GM12878 (cell line): Measurements from ENCODE around the gene LRRC70. TPM values are rescaled to one million over a fixed set of nuclear protein-coding genes. Genes with fewer than 3 reads are reported as not detected.

ENCODE experiments used
- ATAC-seq: fragments of 200-7000 bp; cut with Tn5 transposase; 3 replicates; pipeline ENCODE4 v1.9.1; 2020; ENCODE audit warnings: mild to moderate bottlenecking, moderate library complexity
- BruUV-seq: library from RNA; stranded (reverse); fragments of 400-500 nt; replicated peaks from 2 replicates; lab custom pipeline; 2021; lab: Mats Ljungman, UMichigan
- CTCF ChIA-PET: fragments of 300-600 bp; sonication (Branson Sonifier 250); formaldehyde crosslinking; extraction: SDS; loops from one replicate; lab custom pipeline; 2021; ENCODE audit warnings: inconsistent platforms; lab: Yijun Ruan, JAX
- POLR2A ChIA-PET: fragments of 350-600 bp; formaldehyde crosslinking; extraction: SDS; loops from one replicate; lab custom pipeline; 2021; ENCODE audit warnings: inconsistent platforms; lab: Charles Lee
- RAD21 ChIA-PET: fragments of 300-600 bp; sonication (Branson Sonifier 250); formaldehyde crosslinking; loops from one replicate; lab custom pipeline; 2023; ENCODE audit warnings: antibody characterized with exemption; ENCODE audit not compliant: unreplicated experiment; lab: Charles Lee
- SMC1A ChIA-PET: fragments of 300-600 bp; sonication (Branson Sonifier 250); formaldehyde crosslinking; loops from one replicate; lab custom pipeline; 2023; ENCODE audit not compliant: unreplicated experiment, uncharacterized antibody; lab: Charles Lee
- DNase-seq: peaks from one replicate; pipeline ENCODE4 v3.0.0-alpha.2; 2011; ENCODE audit warnings: low read depth, low spot score
- FAIRE-seq: peaks from 3 replicates; lab custom pipeline; 2011; peaks lifted over from hg19 to GRCh38; lab: Jason Lieb, UNC
- H2AFZ ChIP-seq: 2 replicates; pipeline ENCODE4 v1.6.0; 2011; ENCODE audit warnings: low read depth, low read length, control low read depth; ENCODE audit not compliant: control insufficient read depth
- H3K27ac ChIP-seq: 2 replicates; pipeline ENCODE4 v1.5.1; 2011; ENCODE audit warnings: control low read depth; ENCODE audit not compliant: control insufficient read depth, insufficient read depth
- H3K27me3 ChIP-seq, 2 experiments: replicated peaks in 1 of 2; 2 replicates each; pipeline versions ENCODE4 v1.6.0 to v1.6.1; 2011; ENCODE audit warnings: low read length in 1 of 2; ENCODE audit not compliant: control insufficient read depth in 2 of 2, insufficient read depth in 2 of 2
- H3K36me3 ChIP-seq, 2 experiments: 2 replicates each; pipeline ENCODE4 v1.5.1; 2011; ENCODE audit warnings: low read length in 1 of 2; ENCODE audit not compliant: control insufficient read depth in 2 of 2, insufficient read depth in 2 of 2
- H3K4me1 ChIP-seq: 2 replicates; pipeline ENCODE4 v1.6.1; 2011; ENCODE audit warnings: mild to moderate bottlenecking, low read length, moderate library complexity, mixed read lengths; ENCODE audit not compliant: control insufficient read depth, insufficient read depth
- H3K4me2 ChIP-seq: 2 replicates; pipeline ENCODE4 v1.6.0; 2011; ENCODE audit warnings: control low read depth; ENCODE audit not compliant: control insufficient read depth, insufficient read depth
- H3K4me3 ChIP-seq: fragments of 200-600 bp; sonication (generic); 2 replicates; pipeline ENCODE4 v1.5.1; 2016
- H3K79me2 ChIP-seq: 2 replicates; pipeline ENCODE4 v1.6.0; 2011; ENCODE audit warnings: low read length; ENCODE audit not compliant: control insufficient read depth, insufficient read depth
- H3K9ac ChIP-seq: 2 replicates; pipeline ENCODE4 v1.8.0; 2011; ENCODE audit warnings: low read length, control low read depth, mixed read lengths; ENCODE audit not compliant: control insufficient read depth, insufficient read depth
- H3K9me3 ChIP-seq: replicated peaks from 3 replicates; pipeline ENCODE4 v1.5.1; 2011; ENCODE audit warnings: mild to moderate bottlenecking, low read length; ENCODE audit not compliant: control insufficient read depth, insufficient read depth
- H4K20me1 ChIP-seq: 2 replicates; pipeline ENCODE4 v1.6.0; 2011; ENCODE audit not compliant: control insufficient read depth, insufficient read depth
- ASH2L ChIP-seq: fragments of 300-600, 200-600 bp; sonication (generic); IDR thresholded peaks from 2 replicates; pipeline ENCODE4 v1.6.1; 2017; ENCODE audit warnings: low read depth, mild to moderate bottlenecking, borderline replicate concordance
- DPF2 ChIP-seq: fragments of 450-650 bp; IDR thresholded peaks from 2 replicates; pipeline ENCODE4 v1.6.1; 2017; ENCODE audit warnings: mild to moderate bottlenecking
- HDAC2 ChIP-seq: fragments of 200-600 bp; sonication (generic); IDR thresholded peaks from 2 replicates; pipeline ENCODE4 v1.6.1; 2017
- JUNB ChIP-seq: IDR thresholded peaks from 2 replicates; pipeline ENCODE4 v1.6.1; 2016; ENCODE audit warnings: antibody characterized with exemption, mild to moderate bottlenecking
- KAT2A ChIP-seq: conservative IDR thresholded peaks from 2 replicates; pipeline ENCODE4 v1.6.1; 2011; ENCODE audit warnings: low read depth, low read length; ENCODE audit not compliant: control insufficient read depth
- MTA3 ChIP-seq: IDR thresholded peaks from 2 replicates; pipeline ENCODE4 v1.6.1; 2012; ENCODE audit warnings: low read length, inconsistent platforms, borderline replicate concordance
- POLR2AphosphoS5 ChIP-seq: IDR thresholded peaks from 2 replicates; pipeline ENCODE4 v1.6.1; 2011; ENCODE audit warnings: mild to moderate bottlenecking, low read length, inconsistent platforms
- STAT1 ChIP-seq: fragments of 450-650 bp; conservative IDR thresholded peaks from 2 replicates; pipeline ENCODE4 v1.6.1; 2014; ENCODE audit warnings: antibody characterized with exemption, mild to moderate bottlenecking
- SUPT20H ChIP-seq: IDR thresholded peaks from 2 replicates; pipeline ENCODE4 v1.6.1; 2011; ENCODE audit warnings: low read depth, mild to moderate bottlenecking, low read length, moderate library complexity, borderline replicate concordance; ENCODE audit not compliant: control insufficient read depth
- TBL1XR1 ChIP-seq: IDR thresholded peaks from 2 replicates; pipeline ENCODE4 v1.6.1; 2012; ENCODE audit warnings: low read depth, low read length, improper control_type of control experiment
- YY1 ChIP-seq: IDR thresholded peaks from 2 replicates; pipeline ENCODE4 v1.6.1; 2011; ENCODE audit warnings: low read depth, mild to moderate bottlenecking, low read length
- ZNF24 ChIP-seq: fragments of 450-650 bp; IDR thresholded peaks from 2 replicates; pipeline ENCODE4 v1.6.1; 2017; ENCODE audit warnings: antibody characterized with exemption, mild to moderate bottlenecking
- WGBS: methylation state at CpG from one replicate; pipeline ENCODE4 v1.1.6; 2016; ENCODE audit warnings: low lambda C conversion rate; ENCODE audit not compliant: insufficient replicate concordance, insufficient coverage; ENCODE audit errors: missing lambda C conversion rate; 5-methylcytosine and 5-hydroxymethylcytosine counted together
- in situ Hi-C: fragments of 300-500 bp; cut with MboI; formaldehyde crosslinking; loops from 9 replicates; pipeline ENCODE4 v1.14.3; 2018; ENCODE audit warnings: mixed read lengths
- intact Hi-C: fragments of 100-400 bp; cut with micrococcal nuclease; formaldehyde crosslinking; loops from one replicate; pipeline ENCODE4 v1.14.2; 2022; ENCODE audit not compliant: unreplicated experiment
- polyA plus RNA-seq, 11 experiments: library from polyadenylated mRNA; depleted of rRNA in 4 of 11; unstranded in 6 of 11; stranded (reverse) in 5 of 11; fragments of >200 nt; fragmentation: Nextera tagmentation in 4 of 11; fragmentation: Illumina TruSeq in 1 of 11; extraction: Ambion mirVana in 4 of 11; extraction: Trizol in 1 of 11; gene quantifications; 1 replicate in 1 of 11; 2 replicates in 10 of 11; pipeline versions ENCODE4 v1.2.1 to v1.2.3, GENCODE V29; 2011 to 2016; ENCODE audit warnings: inconsistent platforms in 2 of 11, missing spikeins in 2 of 11, low read depth in 1 of 11
- total RNA-seq, 4 experiments: library from RNA; depleted of rRNA in 3 of 4; stranded (reverse); fragments of >200 nt in 3 of 4; fragmentation: Illumina TruSeq in 1 of 4; extraction: Trizol in 1 of 4; gene quantifications; 2 replicates each; pipeline versions ENCODE4 v1.2.1 to v1.2.3, GENCODE V29; 2013 to 2021
- TF ChIP-seq, protein P1 (sequence below), 3 experiments: IDR thresholded peaks in 2 of 3; conservative IDR thresholded peaks in 1 of 3; 2 replicates each; pipeline ENCODE4 v1.5.1; 2011; ENCODE audit warnings: low read depth in 3 of 3, low read length in 3 of 3, mild to moderate bottlenecking in 3 of 3, control low read depth in 2 of 3, moderate library complexity in 2 of 3, inconsistent platforms in 1 of 3, mixed read lengths in 1 of 3; ENCODE audit not compliant: control insufficient read depth in 2 of 3, insufficient read depth in 1 of 3; ENCODE audit errors: extremely low read depth in 1 of 3

The LRRC70 gene
- total and polyA plus RNA-seq, 10 of the 15 experiments (the other 5 are each of a cell fraction or from before 2014, with no cell fraction given), result 0.35 to 1.5 (median 0.84) TPM

DNA sequence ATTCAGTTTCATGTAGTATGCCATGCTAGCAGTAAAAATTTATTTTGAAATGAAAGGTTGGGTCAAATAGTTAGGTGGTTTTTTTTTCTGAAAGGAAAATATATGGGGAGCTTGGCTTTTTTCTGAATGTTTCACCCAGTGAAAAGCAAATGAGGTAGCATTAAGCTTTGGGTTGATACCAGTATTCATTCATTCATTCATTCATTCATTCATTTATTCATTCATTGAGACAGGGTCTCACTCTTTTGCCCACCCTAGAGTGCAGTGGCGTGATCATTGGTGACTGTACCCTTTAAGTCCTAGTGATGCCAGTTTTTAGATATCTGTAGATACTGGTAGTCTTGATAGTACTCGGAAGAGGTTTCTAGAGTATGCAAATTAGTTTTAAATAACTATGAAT lies 42.4 kb upstream of the LRRC70 start:
- FAIRE-seq (no peak), DNase-seq (no peak)
- Histone ChIP-seq H3K79me2 (no peaks in the 10 kb centered on the region), H3K9me3 (no peaks in the 10 kb centered on the region), H3K4me2 (no peak overlapping the region), H3K36me3 (peaks cover 0 to 8% of the 10 kb centered on the region in 2 experiments; a peak in 3 of 4 replicates), H3K4me1 (no peaks in the 10 kb centered on the region), H2AFZ (no peak overlapping the region), H4K20me1 (no peaks in the 10 kb centered on the region), H3K9ac (no peak overlapping the region), H3K4me3 (no peak overlapping the region), H3K27me3 (no peaks in the 10 kb centered on the region), H3K27ac (no peak overlapping the region)
- RAD21 ChIA-PET, result no interaction called here
- BruUV-seq, result no TSS peak
- SMC1A ChIA-PET, result no interaction called here
- CTCF ChIA-PET, result no interaction called here
- 100% methylated on average over 2 of the region's 2 CpGs for WGBS
- in situ Hi-C loops, result no loop called here
- intact Hi-C loops, result no loop called here
- peak; percentile 78; the same call in 1 of the 2 replicates for TF ChIP-seq ZNF24
- TF ChIP-seq KAT2A, result no peak
- TF ChIP-seq, all 136 proteins: peak for 1
- ATAC-seq, result no peak
- POLR2A ChIA-PET, result interaction anchor here (0.6 kb wide), 1 partner anchor 1209 kb away, joined by 5 read pairs; no protein-coding TSS in a partner anchor

DNA sequence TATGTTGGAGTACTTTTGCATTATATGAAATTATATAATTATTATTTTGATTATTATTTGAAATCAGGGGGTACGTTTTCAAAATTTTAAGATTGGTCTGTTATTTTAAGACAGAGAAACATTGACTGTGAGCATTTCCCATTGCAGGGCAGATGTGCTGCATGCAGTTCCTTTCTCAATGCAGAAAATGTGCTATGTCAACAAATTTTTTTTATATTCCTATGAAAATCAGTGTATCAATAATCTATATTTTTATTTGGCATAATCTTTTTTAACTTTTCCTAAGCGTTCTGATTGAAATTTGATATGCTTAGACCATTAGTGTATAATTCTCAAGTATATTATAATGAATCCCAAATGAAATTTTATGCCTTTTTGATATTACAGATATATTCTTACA lies 41.8 kb upstream of the LRRC70 start:
- WGBS, result 96% methylated on average over 2 of the region's 2 CpGs
- Histone ChIP-seq H4K20me1 (no peaks in the 10 kb centered on the region), H3K9me3 (no peaks in the 10 kb centered on the region), H3K79me2 (no peaks in the 10 kb centered on the region), H3K4me1 (no peaks in the 10 kb centered on the region), H3K9ac (no peak overlapping the region), H2AFZ (no peak overlapping the region), H3K4me2 (no peak overlapping the region)
- CTCF ChIA-PET, result no interaction called here
- BruUV-seq, result no TSS peak
- FAIRE-seq (no peak), ATAC-seq (no peak)
- SMC1A ChIA-PET, result no interaction called here
- POLR2A ChIA-PET, result no interaction called here
- RAD21 ChIA-PET, result no interaction called here
- no peak for TF ChIP-seq ASH2L
- no peak for TF ChIP-seq STAT1
- TF ChIP-seq YY1, result no peak
- TF ChIP-seq HDAC2, result no peak
- TF ChIP-seq SUPT20H, result no peak
- TF ChIP-seq, protein P1, sequence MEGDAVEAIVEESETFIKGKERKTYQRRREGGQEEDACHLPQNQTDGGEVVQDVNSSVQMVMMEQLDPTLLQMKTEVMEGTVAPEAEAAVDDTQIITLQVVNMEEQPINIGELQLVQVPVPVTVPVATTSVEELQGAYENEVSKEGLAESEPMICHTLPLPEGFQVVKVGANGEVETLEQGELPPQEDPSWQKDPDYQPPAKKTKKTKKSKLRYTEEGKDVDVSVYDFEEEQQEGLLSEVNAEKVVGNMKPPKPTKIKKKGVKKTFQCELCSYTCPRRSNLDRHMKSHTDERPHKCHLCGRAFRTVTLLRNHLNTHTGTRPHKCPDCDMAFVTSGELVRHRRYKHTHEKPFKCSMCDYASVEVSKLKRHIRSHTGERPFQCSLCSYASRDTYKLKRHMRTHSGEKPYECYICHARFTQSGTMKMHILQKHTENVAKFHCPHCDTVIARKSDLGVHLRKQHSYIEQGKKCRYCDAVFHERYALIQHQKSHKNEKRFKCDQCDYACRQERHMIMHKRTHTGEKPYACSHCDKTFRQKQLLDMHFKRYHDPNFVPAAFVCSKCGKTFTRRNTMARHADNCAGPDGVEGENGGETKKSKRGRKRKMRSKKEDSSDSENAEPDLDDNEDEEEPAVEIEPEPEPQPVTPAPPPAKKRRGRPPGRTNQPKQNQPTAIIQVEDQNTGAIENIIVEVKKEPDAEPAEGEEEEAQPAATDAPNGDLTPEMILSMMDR (IDR thresholded peaks at IDR 0.05 in 2 of 3, conservative IDR thresholded peaks at IDR 0.05 in 1 of 3; ENCODE audit: control insufficient read depth in 2 of 3, extremely low read depth in 1 of 3, insufficient read depth in 1 of 3, low read depth in 3 of 3, low read length in 3 of 3), result no peak
- TF ChIP-seq JUNB, result no peak
- no peak for TF ChIP-seq DPF2
- TF ChIP-seq TBL1XR1, result no peak
- no peak for TF ChIP-seq POLR2AphosphoS5
- TF ChIP-seq MTA3, result no peak
- TF ChIP-seq, all 136 proteins: peak for 0
- no peaks in the 10 kb centered on the region for H3K27me3 ChIP-seq
- intact Hi-C loops, result no loop called here
- no peak overlapping the region for H3K4me3 ChIP-seq
- no peak for DNase-seq
- H3K27ac ChIP-seq, result no peak overlapping the region
- H3K36me3 ChIP-seq, result peaks cover 0 to 8% of the 10 kb centered on the region in 2 experiments; a peak in 3 of 4 replicates
- in situ Hi-C loops, result no loop called here
